OCI-LY7 (cell line): Measurements from ENCODE around the gene IL4I1. TPM values are rescaled to one million over a fixed set of nuclear protein-coding genes. Genes with fewer than 3 reads are reported as not detected.

Experiments
- BruUV-seq: library from RNA; stranded (reverse); fragments of 400-500 nt; replicated peaks from 2 replicates; lab custom pipeline; 2021; lab: Mats Ljungman, UMichigan
- CTCF ChIA-PET: fragments of 300-600 bp; sonication (Branson Sonifier 250); formaldehyde crosslinking; loops from one replicate; lab custom pipeline; 2022; ENCODE audit warnings: antibody characterized with exemption; ENCODE audit not compliant: unreplicated experiment; lab: Charles Lee
- POLR2A ChIA-PET: fragments of 300-600 bp; sonication (Branson Sonifier 250); formaldehyde crosslinking; loops from one replicate; lab custom pipeline; 2022; ENCODE audit warnings: antibody characterized with exemption; lab: Charles Lee
- DNase-seq: peaks from one replicate; pipeline ENCODE4 v3.0.0-alpha.2; 2015; ENCODE audit warnings: low spot score
- H2AFZ ChIP-seq: fragments of 200-600 bp; sonication (generic), shearing (Covaris generic); 2 replicates; pipeline ENCODE4 v1.6.1; 2014; ENCODE audit warnings: mild to moderate bottlenecking, antibody characterized with exemption, low read length, moderate library complexity
- H3K27ac ChIP-seq: fragments of 200-600 bp; sonication (generic); 2 replicates; pipeline ENCODE4 v1.5.1; 2014; ENCODE audit warnings: mixed run types, low read depth, mild to moderate bottlenecking, moderate library complexity, low read length, inconsistent platforms; ENCODE audit not compliant: poor library complexity, severe bottlenecking
- H3K36me3 ChIP-seq: fragments of 200-600 bp; sonication (generic); 2 replicates; pipeline ENCODE4 v1.6.1; 2014; ENCODE audit warnings: mild to moderate bottlenecking, antibody characterized with exemption, low read length, moderate library complexity, mixed read lengths; ENCODE audit not compliant: insufficient read depth
- H3K4me1 ChIP-seq: fragments of 200-600 bp; sonication (generic); 2 replicates; pipeline ENCODE4 v1.5.1; 2014; ENCODE audit warnings: mild to moderate bottlenecking, low read length; ENCODE audit not compliant: insufficient read depth, poor library complexity, severe bottlenecking
- H3K4me2 ChIP-seq: fragments of 200-600 bp; sonication (generic); 2 replicates; pipeline ENCODE4 v1.6.1; 2014; ENCODE audit warnings: mild to moderate bottlenecking, low read length
- H3K4me3 ChIP-seq: fragments of 200-600 bp; sonication (generic); 2 replicates; pipeline ENCODE4 v1.5.1; 2014; ENCODE audit warnings: mild to moderate bottlenecking, low read depth, low read length; ENCODE audit not compliant: poor library complexity, severe bottlenecking
- H3K79me2 ChIP-seq: fragments of 200-600 bp; sonication (generic); 2 replicates; pipeline ENCODE4 v1.6.1; 2016; ENCODE audit warnings: low read depth, mild to moderate bottlenecking, low read length, moderate library complexity, mixed read lengths; ENCODE audit not compliant: insufficient read depth
- H3K9me2 ChIP-seq: fragments of 200-600 bp; sonication (generic); 2 replicates; pipeline ENCODE4 v1.6.1; 2016; ENCODE audit warnings: mild to moderate bottlenecking, low read length, mixed read lengths; ENCODE audit not compliant: insufficient read depth
- H3K9me3 ChIP-seq: fragments of 200-600 bp; sonication (generic); 2 replicates; pipeline ENCODE4 v1.6.1; 2014; ENCODE audit warnings: mild to moderate bottlenecking, mixed run types, low read length, mixed read lengths
- H4K20me1 ChIP-seq: fragments of 200-600 bp; sonication (generic); 2 replicates; pipeline ENCODE4 v1.6.1; 2014; ENCODE audit warnings: mild to moderate bottlenecking, antibody characterized with exemption, low read length, moderate library complexity, mixed read lengths; ENCODE audit not compliant: insufficient read depth
- CTCF ChIP-seq: fragments of 200-600 bp; sonication (generic); conservative IDR thresholded peaks from 2 replicates; pipeline ENCODE4 v1.5.1; 2014; ENCODE audit warnings: mild to moderate bottlenecking, antibody characterized with exemption, low read length, moderate library complexity, mixed read lengths
- EZH2phosphoT487 ChIP-seq: fragments of 200-600 bp; sonication (generic); IDR thresholded peaks from 2 replicates; pipeline ENCODE4 v1.6.1; 2018; ENCODE audit warnings: low read depth, borderline replicate concordance, mild to moderate bottlenecking, mixed run types, antibody characterized with exemption, low read length, moderate library complexity, mixed read lengths
- intact Hi-C: fragments of 100-400 bp; cut with micrococcal nuclease; formaldehyde crosslinking; loops from one replicate; pipeline ENCODE4 v1.10.0; 2022; ENCODE audit not compliant: unreplicated experiment
- total RNA-seq, 2 experiments: library from RNA; depleted of rRNA in 1 of 2; stranded (reverse); fragments of >200 nt in 1 of 2; shearing (Covaris generic) in 1 of 2; gene quantifications; 2 replicates each; pipeline ENCODE4 v1.2.3, GENCODE V29; 2014 to 2022

IL4I1 gene
- total RNA-seq, 2 experiments from 2014 or later = 0.25 to 1.7 TPM

DNA sequence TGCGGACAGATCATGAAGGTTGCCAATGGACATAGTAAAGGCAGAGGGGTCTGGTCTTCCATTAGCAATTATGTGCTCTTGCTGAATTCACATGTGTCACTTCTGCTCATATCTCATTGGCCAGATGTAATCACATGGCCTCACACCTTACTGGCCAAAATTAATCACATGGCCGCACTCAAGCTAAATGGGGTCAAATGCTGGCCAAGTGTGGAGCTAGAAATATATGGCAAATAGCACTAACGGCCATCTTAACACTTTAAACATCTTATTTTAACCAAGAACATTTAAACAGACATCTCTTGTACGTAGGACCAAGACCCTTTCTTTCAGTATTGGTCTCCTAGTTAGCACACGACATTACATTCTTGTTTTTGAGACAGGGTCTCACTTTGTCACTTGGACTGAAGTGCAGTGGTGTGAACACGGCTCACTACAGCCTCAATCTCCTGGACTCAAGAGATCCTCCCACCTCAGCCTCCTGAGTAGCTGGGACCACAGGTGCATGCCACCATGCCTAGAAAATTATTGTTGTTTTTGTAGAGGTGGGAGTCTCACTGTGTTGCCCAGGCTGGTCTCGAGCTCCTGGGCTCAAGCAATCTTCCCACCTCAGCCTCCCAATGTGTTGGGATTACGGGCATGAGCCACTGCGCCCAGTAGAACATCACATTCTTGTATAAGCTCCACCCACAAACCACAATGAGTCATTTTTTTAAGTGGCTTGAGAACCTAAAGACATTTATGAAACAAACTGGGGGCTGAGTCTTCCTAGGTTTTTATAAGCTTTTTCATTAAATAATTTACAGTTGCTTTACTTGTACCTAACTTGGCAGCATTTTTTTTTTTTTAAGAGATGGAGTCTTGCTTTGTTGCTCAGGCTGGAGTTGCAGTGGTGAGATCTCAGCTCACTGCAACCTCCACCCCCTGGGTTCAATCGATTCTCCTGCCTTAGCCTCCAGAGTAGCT lies 48.7 kb downstream of the IL4I1 start:
- H3K9me2 ChIP-seq = no peaks in the 10 kb centered on the region
- peaks cover 6% of the 10 kb centered on the region; the same call in 1 of the 2 replicates for H3K36me3 ChIP-seq
- H3K4me1 ChIP-seq = peaks cover 28% of the 10 kb centered on the region
- no TSS peak for BruUV-seq
- peaks cover 14% of the 10 kb centered on the region for H3K79me2 ChIP-seq
- no peaks in the 10 kb centered on the region for H3K9me3 ChIP-seq
- H4K20me1 ChIP-seq = peaks cover 13% of the 10 kb centered on the region; the same call in 1 of the 2 replicates
- CTCF ChIA-PET = no interaction called here
- no peak overlapping the region for H3K4me3 ChIP-seq
- intact Hi-C loops = no loop called here
- no peak for TF ChIP-seq CTCF
- no peak for TF ChIP-seq EZH2phosphoT487
- H3K4me2 ChIP-seq = no peak overlapping the region
- no peak overlapping the region for H3K27ac ChIP-seq
- H2AFZ ChIP-seq = no peak overlapping the region
- DNase-seq = no peak
- POLR2A ChIA-PET = no interaction called here

DNA sequence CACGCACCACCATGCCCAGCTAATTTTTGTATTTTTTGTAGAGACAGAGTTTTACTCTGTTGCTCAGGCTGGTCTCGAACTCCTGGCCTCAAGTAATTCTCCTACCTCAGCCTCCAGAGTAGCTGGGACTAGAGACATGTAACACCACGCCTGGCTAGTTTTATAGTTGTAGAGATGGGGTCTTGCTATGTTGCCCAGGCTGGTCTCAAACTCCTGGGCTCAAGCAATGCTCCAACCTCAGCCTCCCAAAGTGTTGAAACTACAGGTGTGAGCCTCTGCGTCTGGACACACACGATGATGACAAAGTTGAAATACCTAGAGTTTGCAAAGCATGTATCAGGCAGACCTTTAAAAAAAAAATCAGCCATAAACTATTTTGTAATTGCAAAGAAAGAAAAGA lies 50.3 kb downstream of the IL4I1 start:
- intact Hi-C loops = no loop called here
- Histone ChIP-seq H3K4me1 (peaks cover 19% of the 10 kb centered on the region), H3K36me3 (peaks cover 11% of the 10 kb centered on the region; the same call in 1 of the 2 replicates), H3K9me2 (no peaks in the 10 kb centered on the region), H3K27ac (no peak overlapping the region), H3K9me3 (no peaks in the 10 kb centered on the region), H3K4me3 (no peak overlapping the region), H4K20me1 (no peaks in the 10 kb centered on the region), H2AFZ (no peak overlapping the region), H3K4me2 (no peak overlapping the region), H3K79me2 (no peaks in the 10 kb centered on the region)
- no peak for TF ChIP-seq CTCF
- TF ChIP-seq EZH2phosphoT487 = no peak
- DNase-seq = no peak
- BruUV-seq = no TSS peak
- POLR2A ChIA-PET = no interaction called here
- CTCF ChIA-PET = no interaction called here

GRCh38 chr19:49845414-49845813 lies 51.3 kb downstream of the IL4I1 start:
- no TSS peak for BruUV-seq
- peaks cover 19% of the 10 kb centered on the region for H3K4me1 ChIP-seq

More at GRCh38 chr19:49845414-49845813, 51.3 kb downstream of the IL4I1 start:
- Histone ChIP-seq H3K9me2 (no peaks in the 10 kb centered on the region), H3K4me2 (no peak overlapping the region), H3K79me2 (no peaks in the 10 kb centered on the region), H3K4me3 (no peak overlapping the region), H3K36me3 (peaks cover 21% of the 10 kb centered on the region), H2AFZ (no peak overlapping the region), H4K20me1 (no peaks in the 10 kb centered on the region), H3K27ac (no peak overlapping the region), H3K9me3 (no peaks in the 10 kb centered on the region)
- ChIA-PET POLR2A (no interaction called here), CTCF (no interaction called here)
- TF ChIP-seq CTCF = peak; percentile 47
- TF ChIP-seq EZH2phosphoT487 = no peak
- no peak for DNase-seq
- intact Hi-C loops = no loop called here
